GM19193 (cell line): ENCODE data around the gene STRA6.

ENCODE experiments used
- POLR2A ChIP-seq: IDR thresholded peaks from 4 replicates; pipeline ENCODE4 v1.6.1; 2011; ENCODE audit not compliant: insufficient read depth, insufficient read length; ENCODE audit errors: extremely low read depth

The STRA6 gene

DNA sequence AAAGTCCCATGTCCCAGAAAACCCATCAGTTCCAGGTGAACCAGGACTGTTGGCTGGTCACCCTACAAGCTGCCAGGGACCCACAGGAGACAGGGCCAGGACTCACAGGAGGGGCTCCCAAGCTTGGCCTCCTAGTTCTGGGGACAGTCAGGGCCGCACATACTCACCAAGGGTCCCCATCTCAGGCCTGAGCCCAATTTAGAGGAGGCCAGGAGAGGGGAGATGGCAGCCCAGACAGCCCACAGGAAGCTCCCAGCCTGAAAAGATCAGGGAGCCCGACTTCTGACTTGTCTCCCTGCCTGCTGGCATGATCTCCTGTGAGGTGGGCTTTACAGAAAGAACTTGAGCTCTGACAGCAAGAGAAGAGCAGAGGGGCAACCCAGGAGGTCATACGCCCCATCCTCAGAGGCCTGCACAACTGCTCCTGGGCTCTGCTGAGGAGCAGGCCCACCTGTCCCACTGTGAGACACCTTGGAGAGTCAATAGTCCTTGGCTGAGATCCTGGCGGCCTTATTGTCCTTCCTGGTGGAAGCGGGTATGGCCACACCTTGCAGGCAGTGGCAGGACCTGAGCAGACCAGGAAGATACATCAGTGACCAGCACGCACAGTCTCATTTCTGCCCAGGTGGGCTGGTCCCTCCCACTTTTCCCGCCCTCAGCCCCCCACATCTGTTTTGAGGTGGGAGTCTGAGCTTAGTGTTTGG, 31.6 kb downstream of the STRA6 start:
- TF ChIP-seq POLR2A, result no peak

GRCh38 chr15:74170071-74170844, 32.3 kb downstream of the STRA6 start:
- TF ChIP-seq POLR2A, result no peak

DNA sequence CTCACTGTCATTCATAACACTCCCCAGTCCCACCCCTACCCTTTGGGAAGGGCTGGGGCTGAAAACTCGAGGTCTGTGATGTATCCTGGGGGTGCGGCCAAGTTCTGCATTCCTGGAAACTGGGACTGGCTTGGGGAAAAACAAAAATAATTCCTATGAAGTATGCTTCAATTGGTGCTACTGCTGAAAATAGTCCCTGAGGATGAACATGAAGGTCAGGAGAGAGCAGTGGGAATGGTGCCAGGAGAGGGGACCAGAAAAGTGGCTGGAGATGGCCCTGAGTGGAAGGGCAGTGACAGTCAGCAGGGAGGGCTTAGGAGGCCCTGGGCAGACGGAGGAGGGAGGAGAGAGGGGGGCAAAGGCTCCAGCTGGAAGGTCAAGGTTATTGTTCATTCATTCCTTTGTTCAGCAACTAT, 33.9 kb downstream of the STRA6 start:
- no peak for TF ChIP-seq POLR2A

DNA sequence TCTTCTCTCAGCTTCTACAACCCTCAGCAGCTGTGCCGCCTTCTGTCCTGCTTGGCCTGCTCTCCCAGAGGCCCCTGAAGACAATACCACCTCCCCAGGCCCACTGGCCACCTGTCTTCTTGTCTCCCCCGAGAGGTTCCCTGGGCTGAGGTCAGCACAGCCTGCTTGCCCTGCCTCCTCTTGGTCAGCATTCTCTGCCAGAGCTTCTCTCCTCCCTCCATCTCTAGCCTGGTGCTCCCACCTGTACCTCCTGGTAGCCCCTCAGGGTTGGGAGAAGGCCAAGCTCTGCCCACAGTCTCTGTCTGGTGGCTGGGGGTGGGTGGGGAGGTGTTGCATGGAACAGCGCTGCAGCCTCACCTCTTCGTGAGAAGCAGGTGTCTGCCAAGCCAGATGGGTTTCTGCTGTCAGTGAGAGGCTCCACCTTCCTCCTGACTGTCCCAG, 34.7 kb downstream of the STRA6 start:
- TF ChIP-seq POLR2A, result no peak

DNA sequence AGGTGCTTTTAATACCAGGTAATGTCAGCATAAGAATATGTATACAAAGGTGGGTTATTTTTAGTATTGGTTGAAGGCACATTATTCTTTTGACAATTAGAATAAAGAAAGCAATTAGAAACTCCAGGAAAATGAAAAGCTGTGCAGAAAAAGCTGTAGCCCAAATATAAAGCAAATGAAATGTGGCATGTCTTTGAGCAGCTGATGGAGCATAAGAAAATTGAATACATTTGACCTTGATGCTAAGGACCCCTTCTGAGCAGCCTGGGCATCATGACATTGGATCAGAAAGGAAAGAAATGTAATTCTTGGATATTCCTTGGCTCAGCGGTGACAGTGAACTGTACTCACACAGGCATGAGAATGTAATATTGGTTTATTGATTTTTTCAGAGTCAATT, 37.1 kb downstream of the STRA6 start:
- TF ChIP-seq POLR2A, result no peak

DNA sequence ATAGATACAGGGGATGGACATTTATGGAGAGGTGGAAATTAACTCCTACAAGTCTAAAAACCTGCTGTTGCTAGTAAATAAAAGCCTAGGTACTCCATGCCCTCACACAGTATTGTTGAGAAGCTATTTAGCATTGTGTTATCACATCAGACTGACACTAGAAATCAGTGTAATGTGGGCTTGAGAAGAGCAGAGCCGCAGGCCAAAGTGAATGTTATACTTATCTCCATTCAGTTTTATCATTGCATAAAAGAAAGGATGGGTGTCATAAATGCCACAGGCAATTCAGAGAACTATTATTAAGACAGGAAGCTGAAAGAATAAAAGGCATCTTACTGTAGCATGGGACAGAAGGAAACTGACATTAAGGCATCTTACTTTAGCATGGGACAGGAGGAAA, 42.8 kb downstream of the STRA6 start:
- TF ChIP-seq POLR2A, result no peak

DNA sequence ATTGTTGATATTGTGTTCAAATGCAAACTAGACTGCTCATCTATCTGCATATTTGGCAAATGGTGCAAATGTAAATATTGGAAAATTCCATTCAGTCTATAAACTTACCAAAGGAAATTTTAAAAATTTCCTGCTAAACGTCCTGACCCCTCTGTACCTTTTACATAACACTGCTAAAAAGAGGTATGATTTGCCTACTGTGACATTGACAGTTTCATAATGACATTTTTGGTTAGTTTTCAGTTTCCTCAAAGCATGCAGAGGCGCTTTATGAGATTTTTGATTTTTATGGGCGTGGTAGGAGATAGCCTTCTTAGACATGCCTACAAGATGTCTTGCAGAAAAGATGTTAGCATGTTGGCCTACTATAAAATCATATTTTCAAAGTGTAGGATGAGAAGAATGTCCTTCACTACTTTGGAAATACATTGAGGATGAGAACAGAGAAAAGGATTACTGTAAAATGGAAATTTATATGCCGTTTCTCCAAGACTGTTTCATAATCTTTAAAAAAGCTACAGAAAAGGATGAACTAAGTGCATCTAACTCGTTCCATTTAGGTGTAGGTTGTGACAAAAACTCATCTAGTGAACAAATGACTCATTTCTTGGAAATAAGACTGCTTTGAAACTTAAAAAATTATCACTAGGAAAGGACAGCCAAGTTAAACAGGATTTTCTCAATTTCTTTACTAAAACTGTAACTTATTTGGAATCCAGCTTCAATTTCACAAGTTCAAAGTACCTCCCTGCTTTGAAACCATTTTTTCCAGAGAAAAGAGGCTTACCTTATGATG, 43.5 kb downstream of the STRA6 start:
- TF ChIP-seq POLR2A, result no peak

DNA sequence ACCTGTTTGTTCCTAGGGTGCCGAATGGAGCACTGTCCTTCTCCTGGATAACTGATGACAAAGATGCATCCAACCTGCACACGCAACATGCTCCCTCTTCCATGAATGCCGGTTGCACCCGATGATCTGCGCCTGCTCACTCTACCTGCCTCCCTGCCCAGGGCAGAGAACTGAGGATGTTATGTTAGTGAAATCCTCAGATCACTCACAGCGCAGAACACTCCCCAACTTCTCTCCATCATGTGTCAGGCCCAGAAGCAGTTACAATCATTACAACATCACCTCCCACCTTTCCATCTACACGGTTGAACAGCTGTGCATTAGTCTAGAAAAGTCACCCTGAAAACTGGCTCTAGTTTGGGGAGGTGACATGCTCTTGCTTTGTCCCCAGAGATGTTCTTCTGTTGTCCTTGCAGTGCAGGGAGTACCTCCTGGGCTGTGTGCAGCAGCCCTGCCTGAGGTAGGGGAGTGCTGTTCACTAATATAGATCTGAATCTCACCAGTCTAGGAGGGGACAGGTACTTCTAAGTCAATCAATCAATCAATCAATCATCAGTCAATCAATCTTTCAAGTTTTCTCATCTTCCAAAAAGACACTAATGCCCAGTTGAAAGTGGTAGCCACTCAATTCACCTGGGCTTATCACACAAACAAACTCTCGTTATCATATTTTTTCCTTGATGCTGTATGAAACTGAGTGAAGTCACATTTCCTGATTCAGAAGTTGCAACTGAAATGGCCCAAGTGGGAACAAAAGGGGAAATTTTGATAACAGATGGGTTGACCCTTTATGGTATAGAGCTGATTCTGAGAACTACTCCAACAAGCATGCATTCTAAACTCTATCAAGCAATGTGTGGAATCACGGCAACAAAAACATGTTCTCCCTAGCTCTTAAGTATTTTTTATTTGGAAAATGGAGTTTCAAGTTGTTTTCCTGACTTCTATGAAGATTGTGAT, 44.4 kb downstream of the STRA6 start:
- TF ChIP-seq POLR2A, result no peak

DNA sequence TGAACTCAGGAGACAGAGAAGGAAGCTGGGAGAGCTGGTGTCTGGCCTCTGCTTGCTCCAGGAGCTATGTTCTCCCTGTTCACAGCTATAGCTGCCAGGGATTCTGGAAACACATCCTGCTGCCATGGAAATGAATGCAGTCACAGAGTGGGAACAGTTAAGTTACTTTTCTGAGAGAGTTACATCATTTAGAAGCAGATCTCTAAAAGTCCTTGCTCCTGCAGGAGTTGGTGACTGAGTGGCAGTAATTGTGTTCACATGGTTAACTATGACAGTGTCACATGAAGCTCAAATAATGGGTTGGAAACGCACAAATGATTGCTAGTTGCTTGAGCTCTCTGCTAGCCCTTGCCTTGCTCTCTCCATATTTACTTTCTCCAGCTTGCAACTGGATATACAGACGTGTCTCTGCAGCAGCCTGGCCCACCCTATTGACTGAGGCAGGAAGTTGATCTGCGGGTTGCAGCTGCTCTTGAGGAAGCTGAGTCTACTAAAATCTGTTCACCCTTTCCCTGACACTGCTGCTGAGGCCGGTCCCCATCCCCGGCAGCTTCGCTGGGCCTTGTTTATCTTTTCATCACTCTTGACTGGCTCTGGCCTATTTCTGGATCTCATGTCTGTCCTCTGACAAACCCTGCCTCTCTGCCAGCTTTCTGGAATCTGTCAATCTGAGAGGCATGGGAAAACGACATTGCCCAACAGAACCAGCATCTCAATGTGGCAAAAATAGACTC, 45.7 kb downstream of the STRA6 start:
- no peak for TF ChIP-seq POLR2A

GRCh38 chr15:74155766-74156417, 46.7 kb downstream of the STRA6 start:
- TF ChIP-seq POLR2A, result no peak

GRCh38 chr15:74147051-74147450, 55.5 kb downstream of the STRA6 start:
- TF ChIP-seq POLR2A, result no peak

DNA sequence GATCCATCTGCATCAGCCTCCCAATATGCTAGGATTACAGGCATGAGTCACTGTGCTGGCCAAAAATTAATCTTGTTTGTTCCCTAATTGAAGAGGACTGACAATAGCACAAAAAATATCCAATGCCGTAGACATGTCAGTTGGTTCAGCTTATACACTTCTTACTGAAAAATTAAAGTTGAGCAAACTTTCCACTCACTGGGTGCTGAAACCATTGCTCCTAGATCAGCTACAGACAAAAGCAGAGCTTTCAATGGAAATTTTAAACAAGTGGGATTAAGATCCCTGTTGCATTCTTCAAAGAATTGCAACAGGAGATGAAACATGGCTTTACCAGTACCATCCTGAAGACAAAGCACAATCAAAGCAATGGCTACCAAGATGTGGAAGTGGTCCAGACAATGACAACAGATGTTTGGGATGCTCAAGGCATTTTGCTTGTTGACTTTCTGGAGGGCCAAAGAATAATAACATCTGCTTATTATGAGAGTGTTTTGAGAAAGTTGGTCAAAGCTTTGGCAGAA, 56.2 kb downstream of the STRA6 start:
- TF ChIP-seq POLR2A, result no peak

DNA sequence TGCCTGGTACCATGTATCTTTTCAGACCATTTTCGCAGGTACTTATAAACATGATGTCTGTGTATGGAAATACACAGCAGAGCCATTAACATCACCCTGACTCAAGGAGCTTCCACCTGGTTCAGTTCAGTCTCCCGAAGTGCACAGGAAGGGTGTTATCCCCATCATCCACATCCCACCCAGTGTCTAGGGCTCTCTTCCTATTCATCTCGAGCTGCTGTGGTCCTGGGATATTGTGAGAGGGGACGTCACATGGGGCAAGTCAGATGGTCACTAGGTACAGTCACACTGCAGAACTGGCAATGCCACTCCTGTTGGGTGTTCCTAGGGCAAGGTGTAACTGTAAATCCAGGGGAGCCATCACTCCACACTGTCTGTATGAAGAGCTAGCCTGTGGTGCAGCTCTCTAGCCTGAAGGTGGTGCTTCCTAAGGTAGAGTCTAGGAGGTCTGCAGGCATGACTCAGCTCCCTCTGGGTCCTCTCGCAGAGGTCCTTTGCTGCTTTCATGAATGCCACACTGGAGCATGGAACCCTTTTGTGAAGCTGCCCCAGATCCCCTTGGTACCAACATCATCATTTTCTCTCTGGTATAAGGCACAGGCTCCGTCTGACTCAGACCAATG, 58.3 kb downstream of the STRA6 start:
- no peak for TF ChIP-seq POLR2A

DNA sequence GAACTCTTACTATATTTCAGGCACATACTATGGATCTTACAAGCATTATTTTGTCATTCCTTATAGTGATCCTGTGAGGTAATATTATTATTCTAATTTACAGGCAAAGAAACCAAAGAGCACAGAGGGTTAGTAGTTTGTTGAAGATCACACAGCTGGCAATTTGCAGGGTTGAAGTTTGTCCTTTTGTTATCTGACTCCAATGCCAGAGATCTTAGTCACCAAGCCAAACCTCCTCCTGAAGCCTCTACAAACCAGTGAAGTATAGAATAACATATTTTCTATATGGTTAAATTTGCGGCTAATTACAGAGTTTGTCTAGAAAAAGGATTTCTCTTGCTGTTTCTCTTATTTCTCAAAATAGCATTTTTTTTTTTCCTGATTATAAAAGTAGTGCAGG, 61.0 kb downstream of the STRA6 start:
- TF ChIP-seq POLR2A, result no peak
